Measurements from ENCODE around the gene CHAD.

Gene CHAD

GRCh38 chr17:50468304-50469207 lies at the start of gene CHAD:
Gene CHAD (minus strand): TSS chr17:50468880. CDS start chr17:50468813, 67 bp downstream.
- DNase-seq (ENCODE audit: low spot score), result no peak

GRCh38 chr17:50517504-50518383 lies 49.1 kb upstream of the CHAD start:
- DNase-seq (ENCODE audit: low spot score), result no peak

GRCh38 chr17:50517011-50517410 lies 48.3 kb upstream of the CHAD start:
- DNase-seq (ENCODE audit: low spot score), result no peak

- DNase-seq (ENCODE audit: low spot score), result no peak
Observed at GRCh38 chr17:50514936-50515702, 46.4 kb upstream of the CHAD start.

- no peak for DNase-seq (ENCODE audit: low spot score)
Observed at GRCh38 chr17:50514388-50514787, 45.7 kb upstream of the CHAD start.

- no peak for DNase-seq (ENCODE audit: low spot score)
Observed at GRCh38 chr17:50513495-50513894, 44.8 kb upstream of the CHAD start.

GRCh38 chr17:50511058-50511457 lies 42.4 kb upstream of the CHAD start:
- DNase-seq (ENCODE audit: low spot score), result no peak

- no peak for DNase-seq (ENCODE audit: low spot score)
Observed at GRCh38 chr17:50508573-50509460, 40.1 kb upstream of the CHAD start.

GRCh38 chr17:50507871-50508572 lies 39.3 kb upstream of the CHAD start, which contains the start of gene MYCBPAP:
Gene MYCBPAP (plus strand): TSS chr17:50508439. CDS start chr17:50508675, 236 bp downstream.
- DNase-seq (ENCODE audit: low spot score), result peak; percentile 87

GRCh38 chr17:50506298-50506697 lies 37.6 kb upstream of the CHAD start:
- DNase-seq (ENCODE audit: low spot score), result no peak

- no peak for DNase-seq (ENCODE audit: low spot score)
Observed at GRCh38 chr17:50505591-50506130, 37.0 kb upstream of the CHAD start.

- no peak for DNase-seq (ENCODE audit: low spot score)
Observed at GRCh38 chr17:50502301-50502990, 33.8 kb upstream of the CHAD start.

GRCh38 chr17:50501054-50501453 lies 32.4 kb upstream of the CHAD start:
- DNase-seq (ENCODE audit: low spot score), result no peak

GRCh38 chr17:50499721-50500120 lies 31.0 kb upstream of the CHAD start:
- DNase-seq (ENCODE audit: low spot score), result no peak

GRCh38 chr17:50499270-50499669 lies 30.6 kb upstream of the CHAD start:
- no peak for DNase-seq (ENCODE audit: low spot score)

GRCh38 chr17:50498021-50498874 lies 29.6 kb upstream of the CHAD start:
- no peak for DNase-seq (ENCODE audit: low spot score)

- no peak for DNase-seq (ENCODE audit: low spot score)
Observed at GRCh38 chr17:50495918-50496317, 27.2 kb upstream of the CHAD start.

- DNase-seq (ENCODE audit: low spot score), result no peak
Observed at GRCh38 chr17:50495217-50495823, 26.6 kb upstream of the CHAD start.

All from germinal center (tissue), 1 donor.